HG03039 (cell line): Measurements from ENCODE around the gene IPO4.

Source experiments
- ATAC-seq: cut with Tn5 transposase; IDR thresholded peaks from one replicate; pipeline ENCODE4 v1.9.1; 2021; ENCODE audit warnings: mild to moderate bottlenecking, moderate library complexity; ENCODE audit not compliant: unreplicated experiment

Gene IPO4

DNA sequence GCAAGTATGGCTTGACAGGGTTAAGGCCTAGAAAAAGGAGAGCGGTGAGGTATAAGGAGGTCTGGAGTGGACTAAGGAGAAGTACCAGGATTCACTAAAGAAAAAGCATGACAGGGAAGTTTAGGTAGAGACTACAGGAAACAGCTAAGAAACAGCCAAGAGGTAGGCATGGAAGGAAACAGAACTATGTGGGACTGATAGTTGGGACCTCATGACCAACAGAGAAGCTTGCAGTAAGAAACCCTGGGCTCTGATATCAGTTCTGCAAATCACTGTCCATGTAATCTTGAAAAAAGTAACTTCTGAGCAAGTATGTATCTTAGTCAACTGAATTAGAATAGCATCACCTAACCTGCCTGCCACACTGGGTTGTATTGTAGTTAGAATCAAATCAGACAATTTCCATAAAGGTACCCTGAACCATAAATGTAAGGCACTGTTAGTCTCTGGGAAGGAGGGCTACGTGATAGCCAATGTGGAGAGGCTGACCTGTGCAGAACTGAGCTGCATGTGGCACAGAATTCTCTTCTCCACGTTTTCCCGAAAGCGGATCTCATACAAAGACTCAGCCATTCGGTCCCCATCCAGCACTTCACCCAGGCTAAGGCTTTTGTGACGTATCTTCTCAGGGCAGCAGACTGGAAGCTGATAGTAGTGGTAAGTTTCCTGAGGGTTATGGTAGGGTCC, 5.7 kb upstream of the IPO4 start:
- ATAC-seq = no peak

DNA sequence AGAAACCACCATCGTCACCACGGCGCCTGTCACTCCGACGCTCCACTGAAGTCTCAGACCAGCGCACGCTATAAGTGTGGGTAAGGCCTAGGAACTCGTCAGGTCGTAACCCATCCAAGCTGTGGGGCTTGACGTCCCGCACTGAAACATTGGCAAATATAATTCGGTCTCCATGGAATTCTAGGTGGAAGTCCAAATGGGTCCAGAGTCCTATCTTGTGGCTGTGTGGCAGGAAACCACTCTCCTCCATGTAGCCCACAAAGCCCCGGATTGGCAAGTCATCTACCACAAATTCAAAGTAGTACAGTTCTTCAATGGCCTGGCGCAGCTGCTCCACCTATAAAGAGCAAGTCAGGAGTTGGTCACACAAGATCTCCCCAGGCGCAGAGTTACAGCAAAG, 4.3 kb upstream of the IPO4 start:
- no peak for ATAC-seq

DNA sequence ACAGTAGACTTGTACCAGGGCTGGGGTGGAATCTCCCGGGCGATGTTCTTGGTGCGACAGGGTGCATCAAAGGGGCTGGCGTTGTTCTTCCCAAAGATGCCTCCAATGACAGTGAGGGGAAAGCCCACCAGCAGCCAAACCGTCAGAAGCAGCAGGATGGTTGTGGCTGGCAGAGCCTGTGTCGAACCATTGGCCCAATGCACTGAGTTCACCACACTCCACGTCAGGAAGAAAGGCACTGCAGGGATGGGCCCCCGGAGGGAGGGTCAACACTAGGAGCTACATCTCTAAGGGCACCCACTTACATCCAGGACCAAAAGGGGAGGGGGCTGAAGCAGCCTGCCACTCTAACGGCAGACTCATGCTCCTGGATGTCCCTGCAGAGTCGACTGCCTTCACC, 1.8 kb upstream of the IPO4 start:
- ATAC-seq = no peak

DNA sequence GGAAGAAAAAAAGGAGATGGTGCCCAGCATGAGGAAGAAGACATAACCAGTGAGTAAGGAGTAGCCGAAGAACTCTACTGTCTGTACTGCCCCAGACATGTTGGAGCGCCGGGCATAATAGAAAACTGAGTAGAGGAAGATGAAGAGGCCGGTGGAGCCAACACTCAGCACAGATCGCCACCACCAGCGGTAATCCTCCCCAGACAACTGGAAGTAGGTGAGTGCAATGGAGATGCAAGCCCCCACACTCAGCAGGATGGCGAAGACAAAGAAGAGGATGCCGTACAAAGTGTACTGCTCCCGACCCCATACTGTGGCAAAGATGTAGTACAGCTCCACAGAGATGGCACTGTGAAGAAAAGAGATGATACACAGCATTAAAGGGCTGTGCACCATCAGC, 844 bp upstream of the IPO4 start:
- ATAC-seq = no peak

DNA sequence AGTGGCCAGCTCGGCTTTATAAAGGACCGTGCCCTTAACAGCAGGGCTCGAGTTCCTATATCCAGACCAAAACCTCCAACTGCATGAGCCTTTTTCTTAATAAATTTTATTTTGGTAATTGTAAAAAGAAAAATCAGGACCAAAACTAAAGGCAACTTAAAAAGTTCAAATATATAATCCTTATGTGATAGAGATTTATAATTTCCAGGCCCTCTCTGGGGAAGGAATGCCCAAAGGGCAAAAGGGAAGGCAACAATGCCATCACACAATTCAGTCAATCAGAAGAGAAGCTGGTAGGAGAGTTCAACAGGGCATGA, 401 bp upstream of the IPO4 start:
- no peak for ATAC-seq

DNA sequence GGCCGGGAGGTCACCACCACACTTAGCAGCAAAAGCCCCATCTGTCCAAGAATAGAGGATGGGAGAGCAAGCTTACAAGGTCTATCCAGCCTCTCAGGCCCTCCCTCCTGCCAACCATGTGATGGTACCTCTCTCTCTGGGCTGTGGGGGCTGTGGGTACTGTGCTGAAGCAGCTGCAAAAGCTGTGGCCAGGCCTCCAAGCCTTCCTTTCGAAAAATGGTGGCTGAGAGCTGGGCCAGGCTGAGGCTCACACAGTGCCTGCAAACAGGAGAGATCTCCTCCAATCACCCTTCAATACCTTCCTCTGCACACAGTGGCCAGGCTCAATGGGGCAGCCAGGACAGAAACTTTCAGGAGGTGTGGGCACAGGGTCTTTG, 1.1 kb downstream of the IPO4 start:
- ATAC-seq = no peak

DNA sequence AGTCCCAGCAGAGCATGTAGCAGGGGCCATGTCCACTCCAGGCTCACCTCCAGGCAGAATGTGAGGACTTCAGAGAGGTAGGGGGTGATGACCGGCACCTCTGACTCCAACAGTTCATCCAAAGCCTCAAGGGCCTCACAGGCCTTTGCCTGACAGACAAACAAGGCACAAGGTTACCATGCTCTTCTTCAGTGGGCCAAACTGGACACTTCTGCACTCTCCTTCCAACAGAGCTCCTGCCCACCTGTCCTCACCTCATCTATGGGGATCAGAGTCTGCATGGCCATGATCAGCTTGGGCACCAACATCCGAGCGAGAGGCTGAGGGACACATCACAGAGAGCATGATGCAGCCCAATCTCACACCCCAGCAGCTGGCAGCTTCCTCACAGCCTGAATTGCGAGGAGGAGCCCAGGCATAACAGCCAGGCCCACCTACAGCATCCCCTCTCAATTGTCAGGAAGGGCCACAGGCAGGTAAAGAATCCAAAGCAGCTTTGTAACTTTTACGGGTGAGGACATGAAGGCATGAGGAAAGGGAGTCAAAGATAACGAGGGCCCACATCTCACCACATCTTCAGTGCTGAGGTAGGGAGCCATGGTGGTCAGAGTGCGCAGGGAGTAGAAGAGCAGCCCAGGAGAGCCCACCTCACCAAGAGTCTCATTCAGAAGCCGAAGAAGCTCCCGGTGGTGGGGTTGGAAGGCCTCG, 1.6 kb downstream of the IPO4 start:
- ATAC-seq = no peak

DNA sequence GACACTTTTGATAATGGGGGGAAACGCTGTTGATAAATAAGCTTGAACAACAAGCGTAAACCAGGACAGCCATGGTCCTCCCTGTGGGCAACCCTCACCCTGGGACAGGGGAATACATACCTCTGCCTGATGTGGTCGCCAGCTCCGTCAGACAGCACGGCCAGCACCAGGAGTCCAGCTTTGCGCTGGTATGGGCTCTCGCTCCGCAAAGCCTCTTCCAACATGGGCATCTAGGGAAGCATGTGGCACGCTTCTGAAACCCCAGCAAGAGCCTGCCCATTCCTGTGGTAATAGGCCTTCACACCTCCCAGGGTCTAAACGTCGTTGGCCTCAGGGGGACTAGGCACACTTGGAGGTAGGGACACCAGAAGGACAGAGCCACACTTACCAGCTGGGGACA, 2.9 kb downstream of the IPO4 start:
- ATAC-seq = no peak

DNA sequence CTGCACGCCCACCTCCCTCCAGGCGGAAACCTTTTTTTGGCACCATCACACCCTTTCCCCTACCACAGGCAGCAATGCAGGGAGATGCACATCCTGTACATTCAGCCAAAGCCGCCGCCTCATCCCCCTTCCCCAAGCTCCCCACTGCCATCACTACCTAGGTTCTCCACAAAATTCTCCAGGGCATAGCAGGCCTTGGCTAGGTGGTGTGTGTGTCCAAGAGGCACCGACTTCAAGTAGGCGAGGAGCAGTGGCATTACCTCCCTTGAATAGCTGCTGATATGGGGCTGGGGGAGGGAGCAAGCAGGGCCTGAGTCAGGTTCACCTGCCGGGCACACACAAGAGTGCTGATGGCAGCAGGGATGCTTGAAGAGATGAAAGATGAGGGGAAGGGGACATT, 3.6 kb downstream of the IPO4 start:
- ATAC-seq = no peak

DNA sequence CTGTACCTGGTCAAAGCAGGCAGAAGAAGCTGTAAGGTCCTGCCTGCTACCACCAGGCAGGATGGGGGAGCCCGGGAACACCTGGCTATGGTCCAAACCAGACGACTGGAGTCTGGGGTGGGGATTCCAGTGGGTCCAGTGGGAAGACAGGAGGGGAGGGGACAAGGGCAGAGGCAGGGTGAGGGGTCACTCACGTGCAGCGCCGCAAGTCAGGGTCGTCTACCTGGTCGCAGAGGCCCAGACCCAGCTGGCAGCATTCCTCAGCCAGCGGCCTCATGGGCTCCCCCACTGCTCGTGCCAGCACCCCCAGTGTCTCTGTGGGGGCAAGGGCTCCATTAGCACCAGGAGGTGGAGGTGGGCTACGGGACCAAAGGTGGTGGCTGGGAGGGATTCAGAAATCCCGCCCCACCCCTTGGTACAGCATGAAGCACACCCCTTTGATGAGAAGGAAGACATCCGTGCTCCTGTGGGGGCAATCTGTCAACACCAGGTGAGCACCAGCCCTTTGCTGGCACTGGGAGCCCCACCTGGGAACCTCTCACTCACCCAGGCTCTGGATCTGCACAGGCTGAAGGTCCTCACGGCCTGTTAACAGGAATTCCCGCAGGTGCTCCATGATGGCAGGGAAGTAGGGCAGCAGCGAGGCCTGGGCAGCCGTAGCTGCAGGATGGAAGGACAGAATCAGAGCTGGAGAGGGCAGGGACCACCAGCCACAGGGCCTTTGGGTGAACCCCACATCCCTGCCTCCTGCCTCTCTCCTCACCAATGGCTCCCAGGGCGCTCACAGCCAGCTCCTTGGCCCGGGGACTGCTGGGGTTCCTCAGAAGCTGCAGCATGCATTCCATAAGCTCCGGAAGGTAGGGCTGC, 4.3 kb downstream of the IPO4 start:
- ATAC-seq = no peak

DNA sequence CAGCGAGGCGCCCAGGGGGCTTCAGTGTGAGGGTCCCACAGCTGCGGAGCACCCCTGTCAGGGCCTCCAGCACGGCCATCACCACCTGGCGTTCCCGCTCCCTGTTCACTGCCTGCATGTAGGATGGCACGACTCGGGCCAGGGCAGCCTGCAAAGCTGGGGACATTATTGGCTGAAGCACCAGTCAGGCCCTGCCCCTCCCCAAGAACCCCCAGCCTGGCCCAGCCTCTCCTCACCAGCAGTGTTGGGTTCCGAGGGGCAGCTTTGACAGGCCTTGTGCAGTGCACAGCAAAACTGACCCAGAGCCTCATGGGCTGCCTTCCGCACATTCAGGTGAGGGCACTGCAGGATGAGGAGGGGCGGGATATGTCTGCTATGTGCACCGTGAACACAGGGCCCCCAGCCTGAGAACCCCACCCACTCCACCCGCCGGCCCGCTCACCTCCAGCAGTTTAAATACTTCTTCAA, 5.6 kb downstream of the IPO4 start:
- ATAC-seq = no peak

DNA sequence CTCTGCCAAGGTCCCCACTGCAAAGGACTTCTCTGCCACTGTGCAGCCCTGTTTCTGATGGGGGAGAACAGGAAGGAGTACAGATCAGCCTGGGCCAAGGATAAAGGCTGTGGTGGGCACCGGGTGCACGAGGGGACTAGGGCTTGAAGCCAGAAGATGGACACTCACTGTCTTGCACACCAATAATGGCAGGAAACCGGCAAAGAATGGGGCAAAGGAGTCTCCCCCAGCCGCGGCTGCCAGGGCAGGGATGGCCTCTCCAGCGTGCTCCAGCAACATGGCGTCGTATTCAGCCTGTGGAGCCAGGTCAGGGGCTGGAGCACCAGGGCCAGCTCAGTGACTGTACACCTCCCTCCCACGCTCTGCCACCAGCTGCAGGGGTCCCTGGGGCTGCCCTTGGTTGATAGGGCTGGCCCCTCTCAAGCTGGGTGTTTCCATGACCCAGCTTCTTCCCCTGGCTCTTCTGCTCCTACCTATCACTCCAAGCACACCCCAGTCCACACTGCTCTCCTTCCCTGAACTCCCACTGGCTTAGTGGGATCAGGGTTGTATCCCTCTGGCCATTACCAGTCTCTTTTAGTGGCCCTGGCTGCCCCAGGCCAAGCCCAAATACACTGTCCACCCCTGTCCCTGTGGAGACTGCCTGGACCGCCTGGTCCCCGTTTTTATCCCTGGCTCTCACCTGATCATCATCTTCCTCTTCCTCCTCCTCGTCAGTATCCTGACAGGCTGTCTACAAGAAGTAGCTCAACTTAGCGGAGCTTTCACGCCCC, 6.3 kb downstream of the IPO4 start:
- no peak for ATAC-seq

DNA sequence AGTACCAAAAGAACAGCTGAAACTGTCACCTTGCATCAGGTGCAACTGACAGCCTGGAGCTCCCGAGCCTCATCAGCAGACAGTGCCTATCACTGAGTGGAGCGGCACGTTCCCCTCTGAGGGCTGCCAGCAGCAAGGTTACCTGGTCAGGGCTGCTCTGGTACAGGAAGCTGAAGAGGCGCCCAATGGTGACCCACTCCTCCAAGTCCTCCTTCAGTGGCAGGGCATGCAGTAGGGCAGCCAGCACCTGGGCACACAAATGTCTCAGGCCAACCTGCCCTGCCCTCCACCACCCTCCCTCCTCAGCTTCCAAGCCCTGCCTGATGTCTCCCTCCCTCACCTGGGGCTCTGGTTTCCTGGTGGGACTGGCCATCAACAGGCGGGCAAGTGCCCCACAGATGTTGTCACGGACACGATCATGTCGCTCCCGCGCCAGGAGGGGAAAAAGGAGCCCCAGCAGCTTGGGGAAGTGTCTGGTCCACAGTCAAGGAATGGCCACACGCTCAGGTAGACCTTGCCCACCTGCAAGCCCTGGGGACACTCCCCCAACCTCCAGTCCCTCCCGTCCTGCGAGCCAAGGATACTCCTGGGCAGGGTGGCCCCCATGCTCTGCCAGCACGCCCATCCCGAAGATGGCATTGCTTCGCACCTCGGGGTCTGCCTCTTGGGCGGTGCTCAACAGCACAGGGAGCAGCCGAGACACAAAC, 7.1 kb downstream of the IPO4 start:
- no peak for ATAC-seq

DNA sequence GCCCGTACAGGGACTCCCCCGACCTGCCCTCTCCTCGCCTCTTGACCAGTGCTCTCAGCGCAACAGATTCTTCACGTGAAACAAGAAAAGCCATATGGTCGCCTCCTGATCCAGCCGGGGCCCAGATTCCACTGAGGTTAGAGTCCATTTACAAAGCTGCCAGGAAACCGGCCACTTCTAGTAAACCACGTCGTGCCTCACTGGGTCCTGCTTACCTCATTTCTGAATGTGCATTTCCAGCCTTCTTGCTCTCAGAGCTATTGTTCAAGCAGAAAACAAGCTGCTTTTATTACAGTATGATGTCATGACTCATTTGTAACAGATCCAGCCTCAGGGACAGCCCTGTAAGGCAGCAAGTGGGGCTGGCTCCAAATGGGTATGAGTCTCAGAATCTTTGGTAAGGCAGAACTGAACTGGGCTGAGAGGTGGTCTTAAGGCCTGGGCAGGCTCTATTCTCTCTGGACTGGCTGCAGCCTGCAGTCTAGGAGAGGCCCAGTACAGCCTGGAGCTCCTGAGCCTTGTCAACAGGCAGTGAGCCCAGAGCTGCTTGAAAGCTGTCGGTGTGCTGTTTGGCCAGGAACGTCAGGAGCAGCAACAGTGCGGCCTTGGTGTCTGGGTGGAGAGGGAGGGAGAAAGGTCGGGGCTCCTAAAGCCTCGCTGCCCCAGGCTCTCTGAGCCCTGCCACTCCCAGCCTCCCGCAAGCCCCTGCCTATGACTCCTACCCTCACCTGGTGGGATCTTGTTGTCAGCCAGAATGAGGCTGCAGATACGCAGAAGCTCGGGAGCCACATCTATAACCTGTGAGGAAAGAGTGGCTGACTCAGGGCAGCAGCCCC, 8.4 kb downstream of the IPO4 start:
- ATAC-seq = no peak

DNA sequence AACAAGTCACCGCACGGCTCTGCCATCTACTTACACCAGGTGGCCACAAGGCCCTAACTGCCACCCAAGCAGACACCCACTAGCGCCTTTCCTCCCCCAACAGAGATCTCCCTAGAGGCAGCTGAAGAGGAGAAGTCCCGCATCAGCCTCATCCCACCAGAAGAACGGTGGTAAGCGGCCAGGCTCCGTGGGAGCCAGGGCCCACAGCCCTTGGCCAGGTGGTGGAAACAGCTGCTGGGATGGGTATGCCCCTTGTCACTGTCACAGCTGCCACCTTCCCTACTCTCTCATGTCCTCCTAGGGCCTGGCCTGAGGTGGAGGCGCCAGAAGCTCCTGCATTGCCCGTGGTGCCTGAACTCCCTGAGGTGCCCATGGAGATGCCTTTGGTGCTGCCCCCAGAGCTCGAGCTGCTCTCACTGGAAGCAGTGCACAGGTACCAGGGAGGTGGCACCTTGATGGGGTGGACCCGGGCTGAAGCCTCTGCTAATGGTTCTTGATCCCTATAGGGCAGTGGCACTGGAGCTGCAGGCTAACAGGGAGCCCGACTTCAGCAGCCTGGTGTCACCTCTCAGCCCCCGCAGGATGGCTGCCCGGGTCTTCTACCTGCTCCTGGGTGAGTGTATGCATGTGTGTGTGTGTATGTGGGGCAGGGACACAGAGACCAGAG, 9.2 kb downstream of the IPO4 start:
- ATAC-seq = no peak

DNA sequence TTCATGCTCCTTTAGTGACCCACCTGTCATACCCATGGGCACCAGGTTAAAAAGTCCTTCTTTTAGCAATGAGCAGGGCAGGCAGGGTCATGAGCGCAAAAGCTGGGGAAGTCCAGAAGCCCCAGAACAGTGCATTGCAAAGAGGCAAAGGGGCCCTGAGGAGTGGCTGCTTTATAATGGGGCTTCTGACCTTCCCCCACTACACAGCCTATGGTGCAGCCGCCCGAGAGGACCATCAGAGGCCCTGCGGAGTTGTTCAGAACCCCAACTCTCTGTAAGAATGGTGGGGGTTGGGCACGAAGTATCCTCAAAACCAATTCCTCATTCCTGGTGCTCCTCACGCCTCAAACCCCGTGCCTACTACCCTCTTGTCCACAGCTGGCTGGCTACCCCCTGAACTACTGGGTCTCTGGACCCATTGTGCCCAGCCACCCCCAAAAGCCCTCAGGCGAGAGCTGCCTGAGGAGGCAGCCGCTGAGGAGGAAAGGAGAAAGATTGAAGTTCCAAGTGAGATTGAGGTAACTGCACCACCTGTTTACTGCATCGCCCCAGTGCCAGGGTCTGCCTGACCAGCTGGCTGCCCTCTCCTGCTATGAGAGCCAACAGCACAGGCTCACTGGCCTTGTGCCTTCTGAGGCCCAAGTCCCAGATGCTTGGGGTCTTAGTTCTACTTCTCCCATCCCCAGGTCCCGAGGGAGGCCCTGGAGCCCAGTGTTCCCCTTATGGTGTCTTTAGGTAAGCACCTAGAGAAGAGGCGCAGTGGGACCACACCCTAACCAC, 10.0 kb downstream of the IPO4 start:
- no peak for ATAC-seq

DNA sequence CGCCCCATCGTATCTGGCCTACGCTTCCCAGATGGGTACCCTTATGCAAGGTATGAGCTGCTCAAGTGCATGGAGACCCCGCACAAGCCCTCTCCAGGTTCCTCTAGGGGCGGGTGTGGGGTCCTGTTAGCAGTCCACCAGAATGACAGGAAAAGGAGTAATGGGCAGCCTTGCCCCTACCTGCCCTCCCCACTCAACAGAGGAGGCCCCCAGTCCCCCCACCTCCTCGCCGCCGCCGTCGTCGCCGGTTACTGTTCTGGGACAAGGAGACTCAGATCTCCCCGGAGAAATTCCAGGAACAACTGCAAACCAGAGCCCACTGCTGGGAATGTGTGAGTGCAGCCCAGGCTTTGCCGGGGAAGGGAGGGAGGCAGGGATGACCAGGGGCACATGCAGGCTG, 10.7 kb downstream of the IPO4 start:
- no peak for ATAC-seq

DNA sequence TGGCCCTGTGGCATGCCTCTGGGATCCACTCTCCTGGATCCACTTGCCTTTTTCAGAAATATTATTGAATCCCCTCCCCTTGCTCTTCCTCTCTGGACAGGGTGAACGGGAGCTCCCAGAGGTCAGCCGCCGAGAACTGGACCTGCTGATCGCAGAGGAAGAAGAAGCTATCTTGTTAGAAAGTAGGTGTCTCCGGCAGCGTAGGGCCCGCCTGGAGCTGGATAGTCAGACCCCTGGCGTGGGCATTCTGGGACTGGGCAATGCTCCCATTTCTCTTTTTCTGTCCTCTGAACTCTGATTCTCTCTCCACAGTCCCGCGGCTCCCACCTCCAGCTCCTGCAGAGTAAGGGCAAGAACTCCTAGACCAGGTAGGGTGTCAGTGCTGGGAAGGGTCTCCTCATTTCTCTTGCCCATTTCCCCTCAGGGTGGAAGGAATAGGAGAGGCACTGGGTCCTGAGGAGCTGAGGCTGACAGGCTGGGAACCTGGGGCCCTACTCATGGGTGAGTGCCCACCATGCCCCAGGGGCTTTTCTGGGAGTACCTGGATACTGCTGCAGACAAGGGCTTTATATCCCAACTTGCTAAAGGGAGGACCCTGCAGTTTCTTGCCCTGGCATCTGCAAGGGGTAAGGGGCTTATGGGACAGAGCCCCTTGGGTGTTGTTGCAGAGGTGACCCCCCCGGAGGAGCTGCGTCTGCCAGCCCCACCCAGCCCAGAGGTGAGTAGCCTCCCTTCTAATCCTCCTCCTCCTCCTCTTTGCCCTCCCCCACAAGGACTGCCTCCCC, 11.4 kb downstream of the IPO4 start:
- ATAC-seq = no peak
